GM23338 (cell line): Measurements from ENCODE around the gene GPX6. TPM values are rescaled to one million over a fixed set of nuclear protein-coding genes. Genes with fewer than 3 reads are reported as not detected.

Experiments
- ATAC-seq: fragments of 200-7000 bp; cut with Tn5 transposase; 3 replicates; pipeline ENCODE4 v1.9.1; 2020
- DNase-seq: peaks from one replicate; pipeline ENCODE4 v3.0.0-alpha.2; 2015; ENCODE audit warnings: low spot score
- H2AFZ ChIP-seq: fragments of 200-600 bp; sonication (generic); 2 replicates; pipeline ENCODE4 v1.8.0; 2016; ENCODE audit warnings: antibody characterized with exemption, mild to moderate bottlenecking, moderate library complexity
- H3F3A ChIP-seq: fragments of 200-600 bp; sonication (generic); replicated peaks from 2 replicates; pipeline ENCODE4 v1.8.0; 2017; ENCODE audit warnings: antibody characterized with exemption, mixed run types, low read depth
- H3K27ac ChIP-seq: fragments of 200-600 bp; sonication (generic); 2 replicates; pipeline ENCODE4 v1.6.1; 2016; ENCODE audit warnings: low read depth
- H3K27me3 ChIP-seq: fragments of 200-600 bp; sonication (generic); 2 replicates; pipeline ENCODE4 v1.8.0; 2016; ENCODE audit warnings: mild to moderate bottlenecking, mixed run types, moderate library complexity; ENCODE audit not compliant: insufficient read depth
- H3K36me3 ChIP-seq: fragments of 200-600 bp; sonication (generic); 2 replicates; pipeline ENCODE4 v1.8.0; 2016; ENCODE audit warnings: mild to moderate bottlenecking; ENCODE audit not compliant: insufficient read depth
- H3K4me1 ChIP-seq: fragments of 200-600 bp; sonication (generic); 2 replicates; pipeline ENCODE4 v1.8.0; 2016; ENCODE audit warnings: mild to moderate bottlenecking, moderate library complexity; ENCODE audit not compliant: insufficient read depth
- H3K4me2 ChIP-seq: fragments of 200-600 bp; sonication (generic); 2 replicates; pipeline ENCODE4 v1.7.1; 2017; ENCODE audit warnings: mixed run types
- H3K4me3 ChIP-seq: fragments of 200-600 bp; sonication (generic); 2 replicates; pipeline ENCODE4 v1.6.1; 2016; ENCODE audit warnings: mixed run types
- H3K79me2 ChIP-seq: fragments of 200-600 bp; sonication (generic); replicated peaks from 2 replicates; pipeline ENCODE4 v1.8.0; 2017; ENCODE audit warnings: mild to moderate bottlenecking; ENCODE audit not compliant: insufficient read depth
- H3K9me2 ChIP-seq: fragments of 200-600 bp; sonication (generic); 2 replicates; pipeline ENCODE4 v1.8.0; 2017; ENCODE audit not compliant: insufficient read depth
- H4K20me1 ChIP-seq: fragments of 200-600 bp; sonication (generic); replicated peaks from 2 replicates; pipeline ENCODE4 v1.8.0; 2017; ENCODE audit warnings: mild to moderate bottlenecking; ENCODE audit not compliant: insufficient read depth
- H3K27ac Mint-ChIP-seq: 2 replicates; pipeline ENCODE4 v1.8.0; 2020; ENCODE audit warnings: inconsistent platforms, mild to moderate bottlenecking, moderate library complexity, mixed read lengths
- H3K27me3 Mint-ChIP-seq: 3 replicates; pipeline ENCODE4 v1.8.0; 2022; ENCODE audit warnings: low read depth, mild to moderate bottlenecking, moderate library complexity, mixed read lengths, inconsistent platforms; ENCODE audit not compliant: insufficient read depth, poor library complexity
- H3K36me3 Mint-ChIP-seq: 3 replicates; pipeline ENCODE4 v1.8.0; 2021; ENCODE audit warnings: low read depth, mild to moderate bottlenecking, inconsistent platforms, moderate library complexity, mixed read lengths
- H3K4me1 Mint-ChIP-seq: 3 replicates; pipeline ENCODE4 v1.8.0; 2020; ENCODE audit warnings: mild to moderate bottlenecking, inconsistent platforms, mixed read lengths
- H3K4me3 Mint-ChIP-seq: 3 replicates; pipeline ENCODE4 v1.8.0; 2021; ENCODE audit warnings: moderate library complexity, mild to moderate bottlenecking, inconsistent platforms, mixed read lengths
- H3K9me3 Mint-ChIP-seq: 3 replicates; pipeline ENCODE4 v1.8.0; 2020; ENCODE audit warnings: moderate library complexity, mild to moderate bottlenecking, inconsistent platforms, mixed read lengths
- CREB1 ChIP-seq: fragments of 250-450 bp; sonication (Bioruptor Pico); IDR thresholded peaks from 2 replicates; pipeline ENCODE4 v1.5.0; 2020; ENCODE audit warnings: low read depth, mild to moderate bottlenecking, moderate library complexity
- CTCF ChIP-seq, 2 experiments: fragments of 200-600 bp in 1 of 2; sonication (generic) in 1 of 2; conservative IDR thresholded peaks; 2 replicates each; pipeline versions ENCODE4 v1.5.1 to v1.6.1; 2016 to 2017; ENCODE audit warnings: antibody characterized with exemption in 2 of 2, low read depth in 2 of 2, mild to moderate bottlenecking in 2 of 2, moderate library complexity in 1 of 2
- ETS1 ChIP-seq: IDR thresholded peaks from 2 replicates; pipeline ENCODE4 v1.6.1; 2016; ENCODE audit warnings: antibody characterized with exemption
- EZH2phosphoT487 ChIP-seq: fragments of 200-600 bp; sonication (generic); IDR thresholded peaks from one replicate; pipeline ENCODE4 v1.8.1; 2018; ENCODE audit warnings: antibody characterized with exemption; ENCODE audit not compliant: unreplicated experiment
- JUNB ChIP-seq: IDR thresholded peaks from one replicate; pipeline ENCODE4 v1.6.1; 2016; ENCODE audit warnings: antibody characterized with exemption; ENCODE audit not compliant: unreplicated experiment
- NANOG ChIP-seq: IDR thresholded peaks from 2 replicates; pipeline ENCODE4 v1.6.1; 2016; ENCODE audit warnings: antibody characterized with exemption, borderline replicate concordance
- REST ChIP-seq: IDR thresholded peaks from one replicate; pipeline ENCODE4 v1.6.1; 2018; ENCODE audit warnings: antibody characterized with exemption; ENCODE audit not compliant: unreplicated experiment
- STAT1 ChIP-seq: IDR thresholded peaks from one replicate; pipeline ENCODE4 v1.6.1; 2016; ENCODE audit warnings: antibody characterized with exemption; ENCODE audit not compliant: unreplicated experiment
- ZNF331 ChIP-seq: fragments of 250-450 bp; sonication (Bioruptor Pico); IDR thresholded peaks from 2 replicates; pipeline ENCODE4 v1.5.0; 2020; ENCODE audit warnings: low read depth, mild to moderate bottlenecking, moderate library complexity
- ZNF462 ChIP-seq: fragments of 250-450 bp; sonication (Bioruptor Pico); IDR thresholded peaks from 2 replicates; pipeline ENCODE4 v1.5.0; 2020; ENCODE audit warnings: mild to moderate bottlenecking, moderate library complexity
- polyA plus RNA-seq: library from polyadenylated mRNA; unstranded; fragments of >200 nt; fragmentation: Nextera tagmentation; extraction: Ambion mirVana; gene quantifications from 2 replicates; pipeline ENCODE4 v1.2.1, GENCODE V29; 2016
- total RNA-seq: library from RNA; depleted of rRNA; stranded (reverse); fragments of >200 nt; shearing (Covaris generic); gene quantifications from 2 replicates; pipeline ENCODE4 v1.2.3, GENCODE V29; 2014

Gene GPX6
- total and polyA plus RNA-seq, 2 experiments from 2014 or later = not detected

- no peak for TF ChIP-seq JUNB
- TF ChIP-seq CREB1 = no peak
- TF ChIP-seq ETS1 = no peak
- TF ChIP-seq NANOG = no peak
- TF ChIP-seq STAT1 = no peak
- TF ChIP-seq EZH2phosphoT487 = no peak
- TF ChIP-seq REST = no peak
- TF ChIP-seq CTCF (conservative IDR thresholded peaks at IDR 0.05; ENCODE audit: low read depth in 2 of 2) = no peak
- no peak for TF ChIP-seq ZNF331
These were observed 26.4 kb upstream of the GPX6 start (continued) for GRCh38 chr6:28541996-28542395.

GRCh38 chr6:28537509-28538140, 22.0 kb upstream of the GPX6 start:
- H3K9me3 Mint-ChIP-seq = peaks cover 6% of the 10 kb centered on the region; the same call in 2 of the 3 replicates
- peaks cover 25% of the 10 kb centered on the region for H3K4me1 Mint-ChIP-seq
- DNase-seq (peak; percentile 92), ATAC-seq (peak; percentile 92)
- no peaks in the 10 kb centered on the region for H3K79me2 ChIP-seq
- H3K4me2 ChIP-seq = peak overlapping the region; percentile 72
- peaks cover 25% of the 10 kb centered on the region for H3K27me3 Mint-ChIP-seq
- H3K27ac Mint-ChIP-seq = peak overlapping the region; percentile 97
- H3K9me2 ChIP-seq = no peaks in the 10 kb centered on the region
- H3K4me3 ChIP-seq = peak overlapping the region; percentile 64
- peak overlapping the region; percentile 98 for H3K4me3 Mint-ChIP-seq
- H3K36me3 Mint-ChIP-seq = no peaks in the 10 kb centered on the region
- H2AFZ ChIP-seq = peak overlapping the region; percentile 64
- H3K27ac ChIP-seq = no peak overlapping the region
- H3F3A ChIP-seq = no peaks in the 10 kb centered on the region
- no peaks in the 10 kb centered on the region for H4K20me1 ChIP-seq
- H3K4me1 ChIP-seq = 0 out of 2 replicates have a peak, but pooled peaks cover 4% of the 10 kb centered on the region
- no peaks in the 10 kb centered on the region for H3K36me3 ChIP-seq
- H3K27me3 ChIP-seq = no peaks in the 10 kb centered on the region
- no peak for TF ChIP-seq ZNF462
- peak; percentile 39; the same call in 1 of the 2 replicates for TF ChIP-seq NANOG
- peak; percentile 48; the same call in 1 of the 2 replicates for TF ChIP-seq ETS1
